HT1080 (cell line): ENCODE measurements around the gene KRT15. TPM values are rescaled to one million over a fixed set of nuclear protein-coding genes. Genes with fewer than 3 reads are reported as not detected.
"Not testable (repeated sequence)": the region's sequence is repeated elsewhere in the genome, so short reads cannot be mapped to it uniquely, and the experiment has no call there.

ENCODE experiments used
- DNase-seq: peaks from one replicate; pipeline ENCODE4 v3.0.0-alpha.2; 2015; ENCODE audit warnings: low read depth
- total RNA-seq: library from RNA; depleted of rRNA; stranded (reverse); fragments of >200 nt; shearing (Covaris generic); gene quantifications from 2 replicates; pipeline ENCODE4 v1.2.3, GENCODE V29; 2014

KRT15 gene
- total RNA-seq, 1 experiment from 2014 or later, result 10.9 TPM

DNA sequence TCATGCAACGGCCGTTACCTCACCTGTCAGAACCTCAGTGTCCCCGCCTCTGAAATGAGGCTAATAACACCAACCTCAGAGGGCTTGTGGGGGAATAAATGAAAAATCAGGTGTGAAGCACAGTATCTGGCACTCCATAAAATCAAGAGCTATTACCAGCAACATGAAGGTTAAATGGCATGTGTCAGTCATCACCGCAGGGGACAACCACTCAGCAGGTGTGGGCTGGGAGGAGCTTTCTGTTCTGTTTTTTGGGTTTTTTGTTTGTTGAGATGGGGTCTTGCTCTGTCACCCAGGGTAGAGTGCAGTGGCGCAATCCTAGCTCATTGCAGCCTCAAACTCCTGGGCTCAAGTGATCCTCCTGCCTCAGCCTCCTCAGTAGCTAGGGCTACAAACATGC lies 26.2 kb upstream of the KRT15 start:
- DNase-seq, result no peak

- DNase-seq, result no peak
Observed at GRCh38 chr17:41544491-41544892, 25.8 kb upstream of the KRT15 start.

- DNase-seq, result not testable (repeated sequence)
Observed at GRCh38 chr17:41542786-41543185, 24.1 kb upstream of the KRT15 start.

DNA sequence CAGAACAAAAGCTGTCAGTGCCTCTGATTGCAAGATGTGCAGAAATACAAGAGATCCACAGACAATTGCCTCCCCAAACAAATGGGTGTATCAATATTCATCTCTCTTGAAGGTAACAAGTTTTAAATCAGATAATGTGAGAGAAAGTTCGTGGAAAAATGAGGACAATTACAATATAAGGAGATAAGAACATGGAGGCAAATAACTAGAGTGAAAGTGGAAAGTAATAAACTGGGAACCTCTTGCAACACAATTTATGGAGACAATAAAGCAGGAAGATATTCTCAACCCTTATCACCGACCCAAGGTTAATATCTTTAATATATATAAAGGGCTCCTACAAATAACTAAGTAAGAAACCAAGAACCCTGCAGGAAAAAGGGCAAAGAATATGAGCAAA lies 23.7 kb upstream of the KRT15 start:
- DNase-seq, result no peak

- DNase-seq, result peak; percentile 75
Observed at GRCh38 chr17:41540921-41541625, 22.4 kb upstream of the KRT15 start.

- DNase-seq, result no peak
Observed at GRCh38 chr17:41539979-41540701, 21.4 kb upstream of the KRT15 start.

GRCh38 chr17:41539071-41539492 lies 20.4 kb upstream of the KRT15 start:
- DNase-seq, result no peak

GRCh38 chr17:41538565-41538991 lies 19.9 kb upstream of the KRT15 start:
- peak; percentile 80 for DNase-seq

- DNase-seq, result no peak
Observed at GRCh38 chr17:41537990-41538389, 19.3 kb upstream of the KRT15 start.

DNA sequence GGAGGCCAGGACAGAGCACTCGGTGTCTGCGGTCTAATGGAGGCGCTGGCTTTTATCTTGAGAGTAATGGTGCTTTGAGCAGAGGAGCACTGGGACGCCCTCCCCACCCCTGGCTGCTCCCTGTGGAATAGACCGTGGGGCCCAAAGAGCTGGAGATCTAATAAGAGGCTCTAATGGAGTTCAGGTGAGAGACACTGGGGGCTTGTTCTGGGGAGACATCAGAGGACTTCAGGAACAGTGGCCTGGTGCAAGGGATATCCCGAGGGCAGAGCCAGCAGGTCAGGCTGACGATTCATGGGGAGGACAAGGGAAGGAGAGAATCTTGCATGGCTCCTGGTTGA lies 18.9 kb upstream of the KRT15 start:
- no peak for DNase-seq

DNA sequence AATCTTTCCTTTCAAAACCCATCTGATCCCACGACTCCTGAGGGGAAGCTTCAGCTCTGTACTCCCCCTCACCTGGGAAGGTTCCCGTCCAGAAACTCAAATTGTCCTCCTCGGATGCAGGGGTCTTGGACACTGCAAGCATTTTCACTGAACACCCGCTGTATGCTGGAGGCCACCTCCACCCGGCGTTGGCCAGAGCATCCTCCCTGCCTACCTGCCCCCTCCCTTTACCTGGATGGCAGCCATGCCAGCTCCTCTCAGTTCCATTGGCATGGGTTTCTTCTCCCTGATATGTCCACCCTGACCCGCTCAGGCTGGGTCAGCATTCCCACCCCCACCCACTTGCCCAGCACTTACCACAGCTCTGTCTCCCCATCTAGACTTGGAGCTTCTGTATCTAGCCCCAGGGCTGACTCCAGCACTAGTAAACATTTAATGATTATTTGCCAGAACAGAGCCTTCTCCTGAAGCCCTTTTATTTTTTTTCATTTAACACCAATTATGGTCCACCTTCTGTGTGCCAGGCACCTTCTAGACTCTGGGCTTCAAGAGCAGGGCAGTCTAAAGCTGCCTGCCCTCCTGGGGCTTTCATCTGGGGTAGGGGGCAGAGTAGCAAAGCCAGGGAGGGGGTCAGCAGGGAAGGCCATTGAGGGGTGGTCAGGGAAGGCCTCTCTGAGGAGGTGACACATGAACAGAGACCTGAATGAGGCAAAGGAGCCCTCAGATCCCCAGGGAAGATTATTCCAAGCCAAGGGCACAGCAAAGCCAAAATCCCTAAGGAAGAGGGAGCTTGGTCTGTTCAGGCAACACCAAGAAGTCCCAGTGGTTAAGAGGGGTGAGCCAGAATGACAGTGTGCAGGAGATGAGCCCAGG lies 18.3 kb upstream of the KRT15 start:
- DNase-seq, result no peak

DNA sequence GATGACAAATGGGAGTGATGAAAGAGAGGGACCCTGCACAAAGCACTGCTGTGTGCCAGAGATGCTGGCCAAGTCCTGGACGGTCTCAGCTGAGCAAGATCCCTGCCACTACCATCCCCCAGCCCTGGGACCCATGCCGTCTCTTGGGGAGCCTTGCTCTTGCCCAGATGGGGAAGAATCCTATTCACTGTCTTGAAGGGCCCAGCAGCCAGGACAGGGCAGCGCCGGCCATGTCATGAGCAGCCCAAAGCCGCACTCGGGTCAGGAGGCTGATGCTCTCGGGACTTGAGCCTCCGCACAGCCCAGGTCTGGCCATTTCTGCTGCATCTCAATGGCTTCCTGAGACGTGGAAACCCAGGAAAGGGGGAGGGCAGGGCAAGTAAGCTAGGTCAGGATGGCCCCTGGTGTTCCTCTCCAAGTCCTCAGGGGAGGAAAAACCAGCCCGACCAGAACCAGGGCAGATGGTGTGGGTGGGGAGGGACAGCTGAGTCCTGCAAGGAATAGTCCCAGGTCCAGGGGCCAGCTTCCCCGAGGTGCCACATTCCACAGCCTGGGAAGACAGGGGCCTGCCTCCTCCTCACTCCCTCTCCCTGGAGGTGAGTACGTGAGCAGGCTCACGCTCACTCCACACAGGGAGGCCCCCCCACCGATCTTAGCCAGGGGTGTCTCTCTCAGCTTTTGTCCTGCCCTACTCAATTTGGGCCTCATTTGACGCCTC lies 17.2 kb upstream of the KRT15 start:
- no peak for DNase-seq

- no peak for DNase-seq
Observed at GRCh38 chr17:41534899-41535546, 16.3 kb upstream of the KRT15 start.

DNA sequence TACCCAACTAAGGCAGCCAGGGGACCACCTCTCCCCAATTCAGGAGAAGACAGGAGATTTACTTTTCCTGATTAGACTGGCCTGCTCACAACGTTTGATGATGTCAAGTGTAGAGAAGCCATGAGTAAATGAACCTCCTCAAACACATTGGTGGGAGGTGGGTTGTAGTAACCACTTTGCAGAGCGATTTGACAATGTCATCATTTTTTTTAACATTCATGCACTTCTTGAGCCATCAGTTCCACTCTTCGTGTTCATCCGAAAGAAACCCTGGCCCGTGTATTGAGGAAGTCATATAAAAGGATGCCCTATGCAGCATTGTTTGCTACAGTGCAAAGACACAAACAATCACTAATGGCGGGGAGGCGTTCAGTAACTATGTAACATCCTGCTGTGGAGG lies 14.9 kb upstream of the KRT15 start:
- DNase-seq, result no peak

- DNase-seq, result no peak
Observed at GRCh38 chr17:41532947-41533570, 14.4 kb upstream of the KRT15 start.

GRCh38 chr17:41531993-41532392 lies 13.3 kb upstream of the KRT15 start:
- no peak for DNase-seq

DNA sequence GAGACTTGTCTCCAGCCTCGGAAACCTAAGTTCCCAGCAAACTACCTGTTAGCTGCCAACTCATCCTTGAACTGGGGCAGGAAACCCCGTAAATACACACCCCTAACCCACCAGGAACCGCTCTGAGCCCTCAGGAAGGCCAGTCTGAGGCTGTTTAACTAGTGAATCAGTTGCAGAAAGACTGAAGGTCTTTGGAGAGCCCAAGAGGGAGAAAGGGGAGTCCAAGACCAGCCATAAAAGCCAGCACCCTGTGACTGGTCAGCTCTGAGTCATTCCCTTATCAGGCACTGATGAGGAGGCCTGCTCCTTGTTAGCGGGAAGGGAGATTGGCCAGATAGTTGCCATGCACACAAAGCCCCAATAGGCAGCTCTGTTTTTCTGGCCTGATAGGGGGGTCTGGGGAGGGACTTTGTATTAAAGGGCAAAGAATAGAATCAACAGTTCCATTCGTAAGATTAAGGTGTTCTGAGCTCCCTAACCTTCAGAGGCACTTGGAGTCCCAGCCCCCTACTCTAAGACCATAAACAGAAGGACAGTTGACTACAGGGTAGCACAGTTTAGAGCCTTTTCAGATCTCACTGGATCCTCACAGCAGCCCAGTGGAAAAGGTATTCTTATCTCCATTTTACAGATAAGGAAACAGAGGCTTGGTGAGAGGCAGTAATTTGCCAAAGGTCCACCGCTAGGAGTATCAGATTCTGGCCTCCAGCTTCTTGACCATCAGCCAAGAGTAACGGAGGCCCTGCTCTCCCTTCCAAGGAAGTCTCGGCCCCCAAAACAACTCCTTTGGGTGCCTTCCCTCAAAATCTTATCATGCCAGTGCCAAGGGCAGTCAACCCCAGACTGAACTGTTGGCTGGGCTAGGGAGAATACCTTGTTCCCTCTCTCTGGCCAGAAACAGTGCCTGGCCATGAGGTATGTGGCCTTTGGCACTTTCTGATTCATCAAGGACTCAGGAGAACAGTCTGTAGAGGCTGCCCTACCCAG lies 11.7 kb upstream of the KRT15 start:
- DNase-seq, result peak; percentile 92

DNA sequence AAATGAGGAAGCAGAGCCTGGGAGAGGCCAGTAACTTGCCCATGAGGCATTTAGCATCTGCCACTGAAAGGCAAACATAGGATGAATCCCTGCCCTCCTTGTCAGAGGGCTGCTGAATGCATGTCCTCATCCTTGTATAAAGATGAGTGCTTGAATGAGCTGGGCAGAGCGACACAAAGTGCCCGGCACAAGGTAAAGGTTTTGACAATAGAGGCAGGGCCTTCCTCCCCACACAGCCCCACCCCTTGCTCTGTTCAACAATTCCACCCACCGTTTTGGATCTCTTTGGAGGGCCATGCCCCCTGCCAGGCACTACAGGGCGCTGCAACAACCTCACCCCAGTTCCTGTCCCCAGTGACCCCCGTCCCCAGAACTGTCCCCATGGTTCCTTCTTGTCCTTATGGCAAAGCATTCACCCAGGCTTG lies 10.8 kb upstream of the KRT15 start:
- DNase-seq, result no peak

GRCh38 chr17:41528959-41529353 lies 10.3 kb upstream of the KRT15 start:
- no peak for DNase-seq
